Uterus (tissue), 2 donors: ENCODE results near the gene PAPSS1.

Source experiments
- POLR2A ChIP-seq, 2 donors: fragments of 450-650 bp; IDR thresholded peaks; one replicate each; pipeline ENCODE4 v1.6.1; 2016; ENCODE audit warnings: antibody characterized with exemption in 2 of 2, mild to moderate bottlenecking in 1 of 2, moderate library complexity in 1 of 2
- TF ChIP-seq, protein P1 (sequence below), 4 experiments: fragments of 200-600 bp in 2 of 4; fragments of 450-650 bp in 2 of 4; sonication (generic) in 2 of 4; IDR thresholded peaks; one replicate each; pipeline ENCODE4 v1.5.1; 2016 to 2019; ENCODE audit warnings: antibody characterized with exemption in 4 of 4, mild to moderate bottlenecking in 2 of 4, moderate library complexity in 1 of 4

DNA sequence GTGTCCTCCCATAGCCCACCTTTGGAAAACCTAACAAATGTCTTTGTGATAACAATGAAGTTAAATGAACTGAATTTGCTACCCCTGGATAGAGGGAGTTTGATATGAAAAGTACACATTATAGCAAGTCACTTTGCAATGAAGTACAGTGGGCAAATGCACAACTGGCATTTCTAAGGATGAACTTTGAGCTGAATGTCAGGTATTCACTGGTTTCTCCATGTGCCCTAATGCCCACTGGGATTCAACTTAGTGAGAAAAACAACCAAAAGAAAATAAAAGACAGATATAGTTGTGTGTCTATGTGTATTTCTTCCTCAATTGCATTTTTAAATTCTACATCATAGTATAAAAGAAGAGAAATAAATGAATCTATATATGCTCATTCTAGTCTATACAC is 51.0 kb downstream of the PAPSS1 start:
- no peak for TF ChIP-seq POLR2A (IDR thresholded peaks at IDR 0.05)
- TF ChIP-seq, protein P1, sequence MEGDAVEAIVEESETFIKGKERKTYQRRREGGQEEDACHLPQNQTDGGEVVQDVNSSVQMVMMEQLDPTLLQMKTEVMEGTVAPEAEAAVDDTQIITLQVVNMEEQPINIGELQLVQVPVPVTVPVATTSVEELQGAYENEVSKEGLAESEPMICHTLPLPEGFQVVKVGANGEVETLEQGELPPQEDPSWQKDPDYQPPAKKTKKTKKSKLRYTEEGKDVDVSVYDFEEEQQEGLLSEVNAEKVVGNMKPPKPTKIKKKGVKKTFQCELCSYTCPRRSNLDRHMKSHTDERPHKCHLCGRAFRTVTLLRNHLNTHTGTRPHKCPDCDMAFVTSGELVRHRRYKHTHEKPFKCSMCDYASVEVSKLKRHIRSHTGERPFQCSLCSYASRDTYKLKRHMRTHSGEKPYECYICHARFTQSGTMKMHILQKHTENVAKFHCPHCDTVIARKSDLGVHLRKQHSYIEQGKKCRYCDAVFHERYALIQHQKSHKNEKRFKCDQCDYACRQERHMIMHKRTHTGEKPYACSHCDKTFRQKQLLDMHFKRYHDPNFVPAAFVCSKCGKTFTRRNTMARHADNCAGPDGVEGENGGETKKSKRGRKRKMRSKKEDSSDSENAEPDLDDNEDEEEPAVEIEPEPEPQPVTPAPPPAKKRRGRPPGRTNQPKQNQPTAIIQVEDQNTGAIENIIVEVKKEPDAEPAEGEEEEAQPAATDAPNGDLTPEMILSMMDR (IDR thresholded peaks at IDR 0.05), result no peak
